ENCODE results near the gene WDR89.
"Not testable (repeated sequence)": the region's sequence is repeated elsewhere in the genome, so short reads cannot be mapped to it uniquely, and the experiment has no call there.

The WDR89 gene, protein sequence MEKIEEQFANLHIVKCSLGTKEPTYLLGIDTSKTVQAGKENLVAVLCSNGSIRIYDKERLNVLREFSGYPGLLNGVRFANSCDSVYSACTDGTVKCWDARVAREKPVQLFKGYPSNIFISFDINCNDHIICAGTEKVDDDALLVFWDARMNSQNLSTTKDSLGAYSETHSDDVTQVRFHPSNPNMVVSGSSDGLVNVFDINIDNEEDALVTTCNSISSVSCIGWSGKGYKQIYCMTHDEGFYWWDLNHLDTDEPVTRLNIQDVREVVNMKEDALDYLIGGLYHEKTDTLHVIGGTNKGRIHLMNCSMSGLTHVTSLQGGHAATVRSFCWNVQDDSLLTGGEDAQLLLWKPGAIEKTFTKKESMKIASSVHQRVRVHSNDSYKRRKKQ

GRCh38 chr14:63641473-63642228 lies at the start of gene WDR89:
Gene WDR89 (minus strand): TSS chr14:63641871. CDS start chr14:63599942, 41,929 bp downstream.
- DNase-seq: peak; percentile 98

DNA sequence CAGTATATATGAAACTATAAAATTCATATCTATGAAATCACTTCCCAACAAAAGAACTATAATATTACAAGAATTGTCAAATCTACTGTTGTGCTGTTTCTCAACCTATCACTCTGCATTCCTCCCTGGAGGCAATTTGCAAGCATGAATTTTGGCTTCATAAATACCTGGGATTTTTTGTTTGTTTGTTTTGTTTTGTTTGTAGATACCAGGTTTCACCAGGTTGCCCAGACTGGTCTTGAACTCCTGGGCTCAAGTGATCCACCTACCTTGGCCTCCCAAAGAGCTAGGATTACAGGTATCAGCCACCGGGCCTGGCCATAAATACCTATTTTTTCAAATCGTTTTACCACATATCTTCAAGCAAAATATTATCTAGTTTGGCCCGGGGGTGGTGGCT lies 47.5 kb upstream of the WDR89 start:
- DNase-seq: no peak

DNA sequence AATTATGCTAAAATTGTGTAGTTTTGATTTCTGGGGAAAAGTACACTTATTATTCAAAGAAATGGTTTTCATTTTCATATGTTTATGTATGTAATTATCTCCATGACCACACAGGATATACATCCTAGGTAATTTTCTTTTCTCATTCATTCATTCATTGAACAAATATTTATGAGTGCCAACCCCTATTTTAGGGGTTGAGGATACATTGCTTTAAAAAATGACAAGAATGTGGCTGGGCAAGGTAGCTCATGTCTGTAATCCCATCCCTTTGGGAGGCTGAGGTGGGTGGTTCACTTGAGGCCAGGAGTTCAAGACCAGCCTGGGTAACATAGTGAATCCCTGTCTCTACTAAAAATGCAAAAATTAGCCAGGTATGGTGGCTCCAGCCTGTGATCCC lies 45.3 kb upstream of the WDR89 start:
- DNase-seq: no peak

DNA sequence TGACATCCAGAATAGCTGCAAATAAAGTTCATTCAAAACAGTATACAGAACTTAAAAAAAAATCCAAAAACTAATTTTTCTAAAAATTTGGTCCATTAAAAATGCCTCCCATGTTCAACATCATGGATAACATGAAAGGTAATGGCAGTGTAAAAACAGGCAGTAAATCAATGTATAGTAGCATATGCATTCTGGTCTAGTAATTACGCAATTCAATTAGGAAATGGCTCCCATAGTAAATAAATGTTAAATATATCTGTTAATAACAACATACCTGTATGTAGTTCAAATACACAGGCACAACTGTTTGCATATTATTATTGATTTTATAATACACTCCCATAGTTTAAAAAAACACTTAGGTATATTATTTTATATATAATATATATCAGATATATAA lies 43.7 kb upstream of the WDR89 start:
- no peak for DNase-seq

GRCh38 chr14:63682727-63683593 lies 41.3 kb upstream of the WDR89 start:
- DNase-seq: no peak

DNA sequence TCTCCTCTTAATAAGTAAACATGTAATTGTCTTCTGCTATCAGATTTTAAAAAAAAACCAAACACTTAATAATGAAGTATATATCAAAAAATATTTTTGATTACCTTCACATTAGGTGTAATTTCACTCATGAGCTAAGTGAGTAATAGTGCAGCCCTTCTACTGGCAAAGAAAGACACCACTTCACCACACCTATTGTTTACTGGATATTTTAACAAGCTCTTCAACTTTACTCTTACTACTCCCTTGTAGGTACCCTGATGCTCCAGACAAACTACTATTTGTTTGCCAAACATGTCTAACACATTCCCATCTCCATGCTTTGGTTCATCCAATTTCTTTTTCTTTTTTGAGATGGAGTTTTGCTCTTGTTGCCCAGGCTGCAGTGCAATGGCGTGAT lies 36.9 kb upstream of the WDR89 start:
- DNase-seq: no peak

GRCh38 chr14:63677891-63678379 lies 36.3 kb upstream of the WDR89 start:
- DNase-seq: no peak

DNA sequence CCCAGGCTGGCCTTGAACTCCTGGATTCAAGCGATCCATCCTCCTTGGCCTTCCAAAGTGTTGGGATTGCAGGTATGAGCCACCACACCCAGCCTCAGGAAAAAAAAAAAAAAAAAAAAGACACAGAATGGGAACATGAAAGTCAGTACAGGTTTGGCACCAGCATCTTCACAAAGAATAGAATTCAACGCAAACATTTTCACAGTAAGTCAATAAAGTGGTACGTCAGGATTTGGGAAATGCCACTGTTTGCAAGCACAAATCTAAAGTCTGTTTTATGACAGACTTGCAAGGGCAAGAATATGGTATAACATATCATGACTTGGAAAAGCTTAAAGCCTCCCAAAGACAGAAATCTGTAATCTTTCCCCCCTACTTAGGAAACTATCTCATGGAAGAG lies 34.9 kb upstream of the WDR89 start:
- DNase-seq: no peak

DNA sequence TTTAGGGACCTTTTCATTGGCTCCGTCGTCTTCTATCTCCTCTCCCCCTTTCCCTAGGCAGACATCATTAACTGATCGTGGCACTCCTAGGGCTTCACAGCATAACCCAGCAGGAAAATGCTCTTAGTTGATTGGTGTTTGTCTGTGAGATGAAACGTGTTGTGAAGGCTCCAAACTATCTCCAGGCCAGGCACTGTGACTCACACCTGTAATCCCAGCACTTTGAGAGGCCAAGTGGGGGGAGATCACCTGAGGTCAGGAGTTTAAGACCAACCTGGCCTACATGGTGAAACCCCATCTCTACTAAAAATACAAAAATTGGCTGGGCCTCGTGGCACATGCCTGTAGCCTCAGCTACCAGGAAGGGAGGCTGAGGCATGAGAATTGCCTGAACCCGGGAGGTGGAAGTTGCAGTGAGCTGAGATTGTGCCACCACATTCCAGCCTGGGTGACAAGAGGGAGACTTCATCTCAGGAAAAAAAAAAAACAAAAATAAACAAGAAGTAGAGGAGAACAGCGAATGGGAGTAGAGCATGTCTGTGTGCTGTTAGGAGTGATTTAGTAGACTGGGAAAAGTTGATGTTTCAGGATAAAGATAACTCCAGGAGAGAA lies 32.3 kb upstream of the WDR89 start:
- DNase-seq: no peak

GRCh38 chr14:63673255-63673654 lies 31.6 kb upstream of the WDR89 start:
- no peak for DNase-seq

GRCh38 chr14:63672417-63673180 lies 30.9 kb upstream of the WDR89 start:
- DNase-seq: no peak

GRCh38 chr14:63671987-63672386 lies 30.3 kb upstream of the WDR89 start:
- DNase-seq: no peak

- no peak for DNase-seq
Observed at GRCh38 chr14:63670692-63671091, 29.0 kb upstream of the WDR89 start.

GRCh38 chr14:63666335-63666734 lies 24.7 kb upstream of the WDR89 start:
- no peak for DNase-seq

DNA sequence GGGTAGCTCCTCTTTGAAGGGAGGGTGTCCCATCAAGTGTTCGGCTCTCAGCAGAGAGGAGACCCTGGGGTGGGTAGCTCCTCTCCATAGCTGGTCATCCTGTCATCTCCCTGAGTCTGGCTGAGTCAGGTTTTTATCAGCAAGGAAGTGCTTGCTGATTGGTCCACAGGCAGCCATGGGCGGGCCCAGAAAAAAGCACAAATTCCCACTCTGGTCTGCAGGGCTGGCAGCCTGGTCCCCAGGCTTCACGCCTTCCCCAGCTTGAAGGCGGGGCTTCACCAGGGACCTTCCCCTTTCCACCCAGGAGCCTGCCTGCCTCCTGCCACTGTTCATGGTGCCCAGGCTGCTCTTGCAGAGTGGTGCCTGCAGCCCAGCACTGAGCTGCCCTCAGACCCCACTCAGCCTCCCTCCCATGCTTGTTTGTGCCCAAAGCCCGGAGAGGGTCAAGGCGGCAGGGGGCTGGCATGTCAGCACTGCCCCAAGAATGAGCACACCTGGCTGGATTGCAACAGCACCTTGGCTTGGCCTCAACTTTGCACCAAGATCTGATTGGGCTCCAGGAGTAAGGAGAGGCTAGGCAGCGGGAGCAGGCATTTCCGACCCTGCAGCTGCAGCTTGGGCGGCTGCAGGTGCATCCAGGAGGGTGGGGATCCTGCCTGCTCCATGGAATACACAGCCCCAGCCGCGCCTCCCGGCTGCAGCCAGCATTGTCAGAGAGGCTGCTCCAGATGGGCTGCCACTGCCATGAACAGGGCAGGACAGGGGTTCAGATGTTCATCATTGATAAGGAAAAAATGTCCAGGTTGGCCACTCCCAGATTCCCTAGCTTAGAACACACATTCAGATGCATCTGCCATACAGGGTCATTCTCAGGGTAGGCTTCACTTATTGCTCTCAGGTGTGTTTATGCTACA lies 22.0 kb upstream of the WDR89 start:
- no peak for DNase-seq

DNA sequence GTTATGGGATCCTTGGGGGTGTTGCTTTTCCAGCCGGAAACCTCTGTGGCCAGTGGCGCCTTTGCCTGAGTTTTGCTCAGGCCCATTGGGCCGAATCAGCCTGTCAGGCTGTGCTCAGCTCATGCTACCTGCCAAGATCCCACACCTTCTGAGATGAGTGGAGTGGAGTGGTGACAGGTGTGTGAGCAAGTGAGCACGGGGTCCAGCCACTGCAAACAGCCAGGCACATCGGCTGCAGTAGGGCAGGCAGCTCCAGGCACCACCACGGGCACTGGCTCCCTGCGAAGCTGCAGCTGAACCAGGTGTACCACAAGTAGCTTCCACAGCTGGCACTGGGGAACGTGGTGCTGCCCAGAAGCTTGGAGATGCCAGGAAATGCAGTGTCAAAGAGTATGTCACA lies 21.1 kb upstream of the WDR89 start:
- DNase-seq: no peak

DNA sequence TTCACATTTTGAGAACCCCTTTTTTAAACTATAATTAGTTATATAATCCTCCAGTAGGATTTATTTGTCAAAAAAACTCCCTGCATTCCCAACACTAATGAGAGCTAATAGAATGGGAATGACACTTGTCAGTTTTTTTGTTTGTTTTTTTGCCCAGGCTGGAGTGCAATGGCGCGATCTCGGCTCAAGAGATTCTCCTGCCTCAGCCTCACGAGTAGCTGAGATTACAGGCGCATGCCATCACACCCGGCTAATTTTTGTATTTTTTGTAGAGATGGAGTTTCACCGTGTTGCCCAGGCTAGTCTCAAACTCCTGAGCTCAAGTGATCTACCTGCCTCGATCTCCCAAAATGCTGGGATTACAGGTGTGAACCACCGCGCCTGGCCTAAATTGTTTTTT lies 20.2 kb upstream of the WDR89 start:
- not testable (repeated sequence) for DNase-seq

DNA sequence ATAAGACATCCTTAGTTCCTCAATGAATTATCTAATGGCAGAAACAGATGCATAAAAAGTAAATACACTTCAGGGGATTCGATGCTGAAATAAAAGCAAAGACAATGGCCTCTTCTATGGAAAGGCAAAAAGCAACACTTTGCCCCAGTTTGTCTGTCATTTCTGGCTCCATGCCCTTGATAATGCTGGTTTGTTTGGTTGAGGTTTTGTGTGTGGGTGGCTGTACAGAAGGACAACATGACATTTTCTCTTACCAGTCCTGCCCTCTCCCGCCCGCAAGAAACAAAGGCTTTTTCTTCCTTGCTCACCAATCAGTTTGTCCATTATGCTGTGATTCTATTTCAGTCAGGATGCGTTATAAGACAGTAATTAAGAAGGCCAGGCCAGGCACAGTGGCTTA lies 18.1 kb upstream of the WDR89 start:
- DNase-seq: no peak

- no peak for DNase-seq
Observed at GRCh38 chr14:63656194-63656593, 14.5 kb upstream of the WDR89 start.

- no peak for DNase-seq
Observed at GRCh38 chr14:63654936-63655335, 13.3 kb upstream of the WDR89 start.

- no peak for DNase-seq
Observed at GRCh38 chr14:63654346-63654745, 12.7 kb upstream of the WDR89 start.
